ENCODE data around the gene SARS1. TPM values are rescaled to one million over a fixed set of nuclear protein-coding genes. Genes with fewer than 3 reads are reported as not detected.

Gene SARS1
- total RNA-seq, 1 donor from 2014 or later, result 134 TPM

DNA sequence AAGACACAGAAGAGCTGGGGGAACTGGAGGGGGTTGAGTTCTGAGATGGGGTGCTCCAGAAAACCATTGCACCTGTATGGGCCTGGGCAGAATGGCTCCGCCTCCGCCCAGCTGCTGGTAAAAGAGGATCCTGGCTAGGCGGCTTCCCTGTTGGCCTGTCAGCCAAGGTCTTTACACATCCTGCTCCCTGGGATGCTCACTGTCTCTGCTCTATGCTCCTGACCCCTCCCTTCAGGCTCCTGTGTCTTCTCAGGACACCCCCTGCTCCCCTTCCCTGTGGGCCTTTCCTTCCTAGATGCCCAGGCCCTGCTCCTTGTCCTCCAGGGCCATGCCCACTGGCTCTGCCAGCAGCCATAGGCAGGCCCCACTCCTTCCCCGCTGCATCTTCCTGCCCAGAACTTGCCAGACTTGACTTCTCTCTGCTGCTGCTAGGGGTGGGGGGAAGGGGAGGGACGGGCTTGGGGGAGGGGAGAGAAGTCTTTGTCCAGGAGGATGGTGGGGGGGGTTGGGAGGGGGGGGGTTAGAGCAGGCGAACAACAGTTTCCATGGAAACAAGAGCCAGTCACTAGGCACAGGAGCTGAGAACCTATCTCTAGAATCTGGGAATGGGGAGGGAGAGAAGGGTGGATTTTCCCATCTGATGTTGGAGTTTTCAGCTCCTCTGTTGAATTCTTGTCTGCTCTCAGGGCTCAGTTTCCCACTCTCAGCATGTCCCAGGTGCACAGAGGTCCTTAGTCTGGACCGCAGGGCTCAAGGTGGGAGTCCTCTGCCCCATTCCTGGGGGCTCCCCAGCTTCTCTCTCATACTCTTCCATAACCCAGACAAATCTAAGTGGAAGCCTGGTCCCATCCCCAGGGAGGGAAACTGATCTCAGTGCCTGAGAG, 46.2 kb downstream of the SARS1 start:
- no peak for TF ChIP-seq CTCF (IDR thresholded peaks at IDR 0.05)
- H3K27me3 ChIP-seq, result no peaks in the 10 kb centered on the region
- H3K4me1 ChIP-seq, result peaks cover 0 to 4% of the 10 kb centered on the region in 2 donors
- no peak for DNase-seq (ENCODE audit: low spot score in 2 of 2)
- H3K9me3 ChIP-seq, result no peaks in the 10 kb centered on the region
- H3K36me3 ChIP-seq, result no peaks in the 10 kb centered on the region
- intact Hi-C loops (cut with DNase I), result no loop called here
- H3K27ac ChIP-seq, result no peak overlapping the region
- H3K4me3 ChIP-seq, result no peak overlapping the region

DNA sequence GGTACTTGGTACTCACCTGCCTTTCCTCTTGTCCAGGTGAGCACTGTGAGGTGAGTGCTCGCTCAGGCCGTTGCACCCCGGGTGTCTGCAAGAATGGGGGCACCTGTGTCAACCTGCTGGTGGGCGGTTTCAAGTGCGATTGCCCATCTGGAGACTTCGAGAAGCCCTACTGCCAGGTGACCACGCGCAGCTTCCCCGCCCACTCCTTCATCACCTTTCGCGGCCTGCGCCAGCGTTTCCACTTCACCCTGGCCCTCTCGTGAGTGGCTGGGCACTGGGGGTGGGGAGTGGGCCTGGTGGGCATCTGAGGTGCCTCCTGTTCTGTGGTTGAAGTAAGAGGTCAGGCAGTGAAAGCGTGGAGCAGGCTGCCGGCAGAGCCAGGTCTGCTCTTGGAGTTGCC, 47.3 kb downstream of the SARS1 start:
- no peak for TF ChIP-seq CTCF (IDR thresholded peaks at IDR 0.05)
- Histone ChIP-seq H3K27me3 (no peaks in the 10 kb centered on the region), H3K4me1 (no peaks in the 10 kb centered on the region), H3K9me3 (no peaks in the 10 kb centered on the region), H3K4me3 (no peak overlapping the region), H3K36me3 (no peaks in the 10 kb centered on the region), H3K27ac (no peak overlapping the region)
- no peak for DNase-seq (ENCODE audit: low spot score in 2 of 2)
- intact Hi-C loops (cut with DNase I), result no loop called here

GRCh38 chr1:109261578-109261977, 47.9 kb downstream of the SARS1 start:
- no peak for TF ChIP-seq CTCF (IDR thresholded peaks at IDR 0.05)
- no peak overlapping the region for H3K27ac ChIP-seq
- intact Hi-C loops (cut with DNase I), result no loop called here
- no peaks in the 10 kb centered on the region for H3K4me1 ChIP-seq
- no peaks in the 10 kb centered on the region for H3K27me3 ChIP-seq
- H3K36me3 ChIP-seq, result no peaks in the 10 kb centered on the region
- H3K9me3 ChIP-seq, result no peaks in the 10 kb centered on the region
- no peak for DNase-seq (ENCODE audit: low spot score in 2 of 2)
- H3K4me3 ChIP-seq, result no peak overlapping the region

GRCh38 chr1:109262231-109263055, 48.7 kb downstream of the SARS1 start:
- intact Hi-C loops (cut with DNase I), result loop anchor here (1.0 kb wide), 1 partner anchor 137 kb away; no protein-coding TSS in a partner anchor
- TF ChIP-seq CTCF (IDR thresholded peaks at IDR 0.05), result no peak
- H3K27ac ChIP-seq, result no peak overlapping the region
- no peak overlapping the region for H3K4me3 ChIP-seq
- H3K4me1 ChIP-seq, result no peaks in the 10 kb centered on the region
- H3K9me3 ChIP-seq, result no peaks in the 10 kb centered on the region
- no peaks in the 10 kb centered on the region for H3K27me3 ChIP-seq
- no peak for DNase-seq (ENCODE audit: low spot score in 2 of 2)
- H3K36me3 ChIP-seq, result no peaks in the 10 kb centered on the region

GRCh38 chr1:109263234-109263596, 49.5 kb downstream of the SARS1 start:
- no peaks in the 10 kb centered on the region for H3K36me3 ChIP-seq
- H3K4me3 ChIP-seq, result no peak overlapping the region
- intact Hi-C loops (cut with DNase I), result loop anchor here (1.0 kb wide), 1 partner anchor 136 kb away; no protein-coding TSS in a partner anchor
- no peak for DNase-seq (ENCODE audit: low spot score in 2 of 2)
- TF ChIP-seq CTCF (IDR thresholded peaks at IDR 0.05), result no peak
- no peaks in the 10 kb centered on the region for H3K27me3 ChIP-seq
- H3K4me1 ChIP-seq, result no peaks in the 10 kb centered on the region
- H3K27ac ChIP-seq, result no peak overlapping the region
- H3K9me3 ChIP-seq, result no peaks in the 10 kb centered on the region

Measured in ascending aorta (tissue), 2 donors.